Large intestine (tissue), 3 donors: Measurements from ENCODE around the gene UBL7. TPM values are rescaled to one million over a fixed set of nuclear protein-coding genes. Genes with fewer than 3 reads are reported as not detected.
"Not testable (repeated sequence)": the region's sequence is repeated elsewhere in the genome, so short reads cannot be mapped to it uniquely, and the experiment has no call there.

Source experiments
- DNase-seq, 2 donors: peaks; one replicate each; pipeline versions ENCODE4 v3.0.0 to v3.0.0-alpha.2; 2013
- H3K27ac ChIP-seq: one replicate; pipeline ENCODE4 v1.5.1; 2013; ENCODE audit warnings: low read length
- H3K27me3 ChIP-seq: 2 replicates; pipeline ENCODE4 v1.6.1; 2013; ENCODE audit warnings: low read length; ENCODE audit not compliant: control insufficient read depth, insufficient read depth
- H3K36me3 ChIP-seq: 2 replicates; pipeline ENCODE4 v1.6.1; 2013; ENCODE audit warnings: low read length; ENCODE audit not compliant: control insufficient read depth, insufficient read depth
- H3K4me1 ChIP-seq: one replicate; pipeline ENCODE4 v1.6.1; 2013; ENCODE audit warnings: low read length; ENCODE audit not compliant: control insufficient read depth, insufficient read depth
- H3K4me3 ChIP-seq: one replicate; pipeline ENCODE4 v1.5.1; 2013; ENCODE audit warnings: low read length
- H3K9me3 ChIP-seq: one replicate; pipeline ENCODE4 v1.6.1; 2013; ENCODE audit warnings: mild to moderate bottlenecking, low read depth, low read length, moderate library complexity; ENCODE audit not compliant: control insufficient read depth
- WGBS: methylation state at CpG from one replicate; pipeline ENCODE4 v1.1.5; 2013; ENCODE audit warnings: low lambda C conversion rate; ENCODE audit not compliant: insufficient coverage; 5-methylcytosine and 5-hydroxymethylcytosine counted together
- polyA plus RNA-seq: library from polyadenylated mRNA; unstranded; fragments of 120-200 nt; gene quantifications from one replicate; pipeline ENCODE4 v1.2.1, GENCODE V29; 2013

Gene UBL7
- polyA plus RNA-seq, 1 donor, result 41.2 TPM

DNA sequence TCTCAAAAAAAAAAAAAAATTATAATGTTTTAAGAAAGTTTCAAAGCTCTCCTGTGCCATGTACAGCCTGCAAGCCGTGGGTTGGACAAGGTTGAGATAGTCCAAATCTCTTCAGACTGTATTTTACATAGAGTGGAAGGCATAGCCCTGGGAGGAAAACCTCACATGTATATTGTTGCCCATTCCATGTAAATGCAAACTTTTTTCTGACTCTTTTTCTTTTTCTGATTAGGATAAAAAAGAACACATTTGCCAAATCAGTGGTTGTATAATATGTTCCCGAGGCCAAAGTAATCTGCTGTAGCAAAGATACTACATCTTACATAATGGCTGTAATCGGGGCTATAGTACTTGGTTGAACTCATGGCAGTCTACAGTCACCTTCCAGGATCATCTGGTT is 35.7 kb upstream of the UBL7 start:
- DNase-seq, result no peak
- Histone ChIP-seq H3K36me3 (no peaks in the 10 kb centered on the region), H3K27ac (no peak overlapping the region), H3K9me3 (no peaks in the 10 kb centered on the region), H3K27me3 (no peaks in the 10 kb centered on the region), H3K4me1 (no peaks in the 10 kb centered on the region), H3K4me3 (no peak overlapping the region)
- no CpG with 5 or more reads among the region's 3 CpGs for WGBS

GRCh38 chr15:74490339-74490689 is 29.4 kb upstream of the UBL7 start:
- Histone ChIP-seq H3K27me3 (no peaks in the 10 kb centered on the region), H3K27ac (no peak overlapping the region), H3K9me3 (no peaks in the 10 kb centered on the region), H3K4me3 (no peak overlapping the region), H3K36me3 (no peaks in the 10 kb centered on the region), H3K4me1 (no peaks in the 10 kb centered on the region)
- 100% methylated on average over 1 of the region's 1 CpG for WGBS
- no peak for DNase-seq

- no peaks in the 10 kb centered on the region for H3K9me3 ChIP-seq
- H3K36me3 ChIP-seq, result no peaks in the 10 kb centered on the region
- peak in 1 of 2 donors; percentile 21 for DNase-seq
- no peaks in the 10 kb centered on the region for H3K27me3 ChIP-seq
- H3K4me1 ChIP-seq, result no peaks in the 10 kb centered on the region
- H3K4me3 ChIP-seq, result no peak overlapping the region
- H3K27ac ChIP-seq, result no peak overlapping the region
- no CpG with 5 or more reads among the region's 9 CpGs for WGBS
Observed at GRCh38 chr15:74489518-74490338, 28.8 kb upstream of the UBL7 start.

- Histone ChIP-seq H3K27me3 (no peaks in the 10 kb centered on the region), H3K27ac (no peak overlapping the region), H3K36me3 (no peaks in the 10 kb centered on the region), H3K4me1 (no peaks in the 10 kb centered on the region), H3K9me3 (no peaks in the 10 kb centered on the region), H3K4me3 (no peak overlapping the region)
- WGBS, result no CpG with 5 or more reads among the region's 1 CpG
- no peak for DNase-seq
Observed at GRCh38 chr15:74488776-74489175, 27.8 kb upstream of the UBL7 start.

GRCh38 chr15:74482661-74483060 is 21.7 kb upstream of the UBL7 start:
- Histone ChIP-seq H3K27ac (no peak overlapping the region), H3K4me3 (no peak overlapping the region), H3K27me3 (no peaks in the 10 kb centered on the region), H3K9me3 (no peaks in the 10 kb centered on the region), H3K36me3 (no peaks in the 10 kb centered on the region), H3K4me1 (no peaks in the 10 kb centered on the region)
- WGBS, result no CpG with 5 or more reads among the region's 3 CpGs
- no peak for DNase-seq

DNA sequence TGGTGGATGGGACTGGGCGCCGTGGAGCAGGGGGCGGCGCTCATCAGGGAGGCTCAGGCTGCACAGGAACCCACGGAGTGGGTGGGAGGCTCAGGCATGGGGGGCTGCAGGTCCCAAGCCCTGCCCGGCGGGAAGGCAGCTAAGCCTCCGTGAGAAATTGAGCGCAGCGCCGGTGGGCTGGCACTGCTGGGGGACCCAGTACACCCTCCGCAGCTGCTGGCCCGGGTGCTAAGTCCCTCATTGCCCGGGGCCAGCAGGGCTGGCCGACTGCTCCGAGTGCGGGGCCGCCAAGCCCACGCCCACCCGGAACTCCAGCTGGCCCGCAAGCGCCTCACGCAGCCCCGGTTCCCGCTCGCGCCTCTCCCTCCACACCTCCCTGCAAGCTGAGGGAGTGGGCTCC is 19.4 kb upstream of the UBL7 start:
- not testable (repeated sequence) for H3K27me3 ChIP-seq, H3K36me3 ChIP-seq, DNase-seq, H3K27ac ChIP-seq, H3K9me3 ChIP-seq, H3K4me1 ChIP-seq, H3K4me3 ChIP-seq
- WGBS, result no CpG with 5 or more reads among the region's 27 CpGs

DNA sequence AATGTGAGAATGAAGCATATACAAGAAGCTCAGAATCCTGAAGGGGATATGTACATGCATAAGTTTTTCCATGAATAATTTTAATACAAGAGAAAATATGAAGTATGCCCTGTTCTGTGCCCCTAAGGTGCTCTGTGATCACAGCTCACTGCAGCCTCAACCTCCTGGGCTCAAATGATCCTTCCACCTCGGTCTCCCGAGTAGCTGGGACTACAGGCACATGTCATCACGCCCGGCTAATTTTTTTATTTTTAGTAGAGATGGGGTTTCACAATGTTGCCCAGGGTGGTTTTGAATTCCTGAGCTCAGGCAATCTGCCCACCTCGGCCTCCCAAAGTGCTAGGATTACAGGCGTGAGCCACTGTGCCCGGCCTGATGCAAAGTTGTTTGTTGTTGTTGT is 10.7 kb upstream of the UBL7 start:
- not testable (repeated sequence) for H3K36me3 ChIP-seq, H3K27me3 ChIP-seq, DNase-seq, H3K4me3 ChIP-seq, H3K27ac ChIP-seq, H3K9me3 ChIP-seq, H3K4me1 ChIP-seq
- no CpG with 5 or more reads among the region's 7 CpGs for WGBS

GRCh38 chr15:74470631-74471395 is 9.9 kb upstream of the UBL7 start:
- H3K4me1 ChIP-seq, result no peaks in the 10 kb centered on the region
- no peaks in the 10 kb centered on the region for H3K9me3 ChIP-seq
- no peak overlapping the region for H3K27ac ChIP-seq
- no CpG with 5 or more reads among the region's 12 CpGs for WGBS
- H3K4me3 ChIP-seq, result no peak overlapping the region
- no peak for DNase-seq
- H3K27me3 ChIP-seq, result no peaks in the 10 kb centered on the region
- peaks cover 4% of the 10 kb centered on the region for H3K36me3 ChIP-seq

- Histone ChIP-seq H3K36me3 (no peaks in the 10 kb centered on the region), H3K4me1 (no peaks in the 10 kb centered on the region), H3K9me3 (no peaks in the 10 kb centered on the region), H3K27ac (no peak overlapping the region), H3K4me3 (no peak overlapping the region), H3K27me3 (no peaks in the 10 kb centered on the region)
- no CpG with 5 or more reads among the region's 6 CpGs for WGBS
- no peak for DNase-seq
Observed at GRCh38 chr15:74468341-74469032, 7.5 kb upstream of the UBL7 start.

- no peak overlapping the region for H3K4me3 ChIP-seq
- H3K4me1 ChIP-seq, result no peaks in the 10 kb centered on the region
- no peaks in the 10 kb centered on the region for H3K9me3 ChIP-seq
- no peaks in the 10 kb centered on the region for H3K27me3 ChIP-seq
- WGBS, result 100% methylated on average over 1 of the region's 1 CpG
- no peaks in the 10 kb centered on the region for H3K36me3 ChIP-seq
- H3K27ac ChIP-seq, result no peak overlapping the region
- DNase-seq, result no peak
Observed at GRCh38 chr15:74466570-74466969, 5.6 kb upstream of the UBL7 start.
